Hepatocyte (in vitro differentiated cells): ENCODE measurements around the gene TTF2.

Source experiments
- CTCF ChIP-seq: fragments of 200-600 bp; sonication (generic); IDR thresholded peaks from 2 replicates; pipeline ENCODE4 v1.5.1; 2016; ENCODE audit warnings: antibody characterized with exemption, mild to moderate bottlenecking; ENCODE audit not compliant: poor library complexity
- EZH2 ChIP-seq: fragments of 200-600 bp; sonication (generic); IDR thresholded peaks from 2 replicates; pipeline ENCODE4 v1.6.1; 2016; ENCODE audit warnings: antibody characterized with exemption, mild to moderate bottlenecking, borderline replicate concordance

- TF ChIP-seq CTCF (no peak), EZH2 (no peak)
Measured at GRCh38 chr1:117106478-117106877, 46.4 kb downstream of the TTF2 start.
